Loucy (cell line): ENCODE measurements around the gene TMED3.

Source experiments
- H2AFZ ChIP-seq: fragments of 200-600 bp; sonication (generic); 2 replicates; pipeline ENCODE4 v1.6.0; 2016; ENCODE audit warnings: antibody characterized with exemption, mild to moderate bottlenecking, low read length, moderate library complexity
- H3F3A ChIP-seq: fragments of 200-600 bp; 2 replicates; pipeline ENCODE4 v1.6.0; 2016; ENCODE audit warnings: antibody characterized with exemption, low read depth, mild to moderate bottlenecking
- H3K27me3 ChIP-seq: fragments of 200-600 bp; sonication (generic); 2 replicates; pipeline ENCODE4 v1.6.1; 2014; ENCODE audit warnings: low read length, mild to moderate bottlenecking; ENCODE audit not compliant: insufficient read depth, poor library complexity, severe bottlenecking
- H3K36me3 ChIP-seq: fragments of 200-600 bp; sonication (generic); 2 replicates; pipeline ENCODE4 v1.6.1; 2016; ENCODE audit warnings: low read length; ENCODE audit not compliant: insufficient read depth
- H3K4me1 ChIP-seq: fragments of 200-600 bp; sonication (generic); 2 replicates; pipeline ENCODE4 v1.5.1; 2014; ENCODE audit warnings: low read length, mild to moderate bottlenecking; ENCODE audit not compliant: insufficient read depth, poor library complexity, severe bottlenecking
- H3K4me2 ChIP-seq: fragments of 200-600 bp; sonication (generic); 2 replicates; pipeline ENCODE4 v1.6.0; 2014; ENCODE audit warnings: antibody characterized with exemption, low read length, low read depth, mild to moderate bottlenecking; ENCODE audit not compliant: poor library complexity, severe bottlenecking
- H3K4me3 ChIP-seq: fragments of 200-600 bp; sonication (generic); 2 replicates; pipeline ENCODE4 v1.5.1; 2014; ENCODE audit warnings: low read length, mild to moderate bottlenecking, mixed read lengths; ENCODE audit not compliant: poor library complexity, severe bottlenecking
- H3K79me2 ChIP-seq: fragments of 200-600 bp; sonication (generic); 2 replicates; pipeline ENCODE4 v1.6.1; 2014; ENCODE audit warnings: low read length; ENCODE audit not compliant: insufficient read depth
- H3K9ac ChIP-seq: fragments of 200-600 bp; sonication (generic); 2 replicates; pipeline ENCODE4 v1.6.0; 2014; ENCODE audit warnings: mild to moderate bottlenecking, low read depth, low read length, moderate library complexity; ENCODE audit not compliant: poor library complexity, severe bottlenecking
- H3K9me2 ChIP-seq: fragments of 200-600 bp; sonication (generic); replicated peaks from 2 replicates; pipeline ENCODE4 v1.6.1; 2016; ENCODE audit warnings: low read depth, low read length, mixed read lengths
- H3K9me3 ChIP-seq: fragments of 200-600 bp; sonication (generic); 2 replicates; pipeline ENCODE4 v1.6.1; 2014; ENCODE audit warnings: mild to moderate bottlenecking, antibody characterized with exemption, low read length, low read depth; ENCODE audit not compliant: insufficient read depth
- H4K20me1 ChIP-seq: fragments of 200-600 bp; sonication (generic); 2 replicates; pipeline ENCODE4 v1.6.0; 2014; ENCODE audit warnings: antibody characterized with exemption, low read length, mild to moderate bottlenecking; ENCODE audit not compliant: insufficient read depth, poor library complexity, severe bottlenecking
- EZH2phosphoT487 ChIP-seq: fragments of 200-600 bp; IDR thresholded peaks from 2 replicates; pipeline ENCODE4 v1.6.1; 2018; ENCODE audit warnings: antibody characterized with exemption, mild to moderate bottlenecking, moderate library complexity, borderline replicate concordance
- TF ChIP-seq, protein P1 (sequence below): fragments of 200-600 bp; sonication (generic); conservative IDR thresholded peaks from 2 replicates; pipeline ENCODE4 v1.5.1; 2014; ENCODE audit warnings: mild to moderate bottlenecking, antibody characterized with exemption, low read length

Gene TMED3

GRCh38 chr15:79310985-79311900 lies at the start of gene TMED3:
Gene TMED3, plus strand, starts transcription at chr15:79311112. Its CDS starts 138 bp downstream, at chr15:79311250.
- Histone ChIP-seq H3K4me2 (peak within 1 kb of the TSS; percentile 96), H4K20me1 (no peaks in the 10 kb centered on the region), H3K36me3 (peaks cover 22% of the 10 kb centered on the region; the same call in 1 of the 2 replicates), H3K9me3 (no peaks in the 10 kb centered on the region; the same call in 1 of the 2 replicates), H2AFZ (peak within 1 kb of the TSS; percentile 97), H3K9me2 (no peaks in the 10 kb centered on the region), H3K4me1 (peaks cover 39% of the 10 kb centered on the region), H3K4me3 (peak within 1 kb of the TSS; percentile 99), H3K9ac (peak within 1 kb of the TSS; percentile 98), H3F3A (no peaks in the 10 kb centered on the region), H3K79me2 (peaks cover 50% of the 10 kb centered on the region), H3K27me3 (peaks cover 5% of the 10 kb centered on the region)
- TF ChIP-seq, protein P1, sequence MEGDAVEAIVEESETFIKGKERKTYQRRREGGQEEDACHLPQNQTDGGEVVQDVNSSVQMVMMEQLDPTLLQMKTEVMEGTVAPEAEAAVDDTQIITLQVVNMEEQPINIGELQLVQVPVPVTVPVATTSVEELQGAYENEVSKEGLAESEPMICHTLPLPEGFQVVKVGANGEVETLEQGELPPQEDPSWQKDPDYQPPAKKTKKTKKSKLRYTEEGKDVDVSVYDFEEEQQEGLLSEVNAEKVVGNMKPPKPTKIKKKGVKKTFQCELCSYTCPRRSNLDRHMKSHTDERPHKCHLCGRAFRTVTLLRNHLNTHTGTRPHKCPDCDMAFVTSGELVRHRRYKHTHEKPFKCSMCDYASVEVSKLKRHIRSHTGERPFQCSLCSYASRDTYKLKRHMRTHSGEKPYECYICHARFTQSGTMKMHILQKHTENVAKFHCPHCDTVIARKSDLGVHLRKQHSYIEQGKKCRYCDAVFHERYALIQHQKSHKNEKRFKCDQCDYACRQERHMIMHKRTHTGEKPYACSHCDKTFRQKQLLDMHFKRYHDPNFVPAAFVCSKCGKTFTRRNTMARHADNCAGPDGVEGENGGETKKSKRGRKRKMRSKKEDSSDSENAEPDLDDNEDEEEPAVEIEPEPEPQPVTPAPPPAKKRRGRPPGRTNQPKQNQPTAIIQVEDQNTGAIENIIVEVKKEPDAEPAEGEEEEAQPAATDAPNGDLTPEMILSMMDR: peak; percentile 46
- no peak for TF ChIP-seq EZH2phosphoT487

GRCh38 chr15:79261836-79262235 lies 49.1 kb upstream of the TMED3 start:
- H4K20me1 ChIP-seq: no peaks in the 10 kb centered on the region

DNA sequence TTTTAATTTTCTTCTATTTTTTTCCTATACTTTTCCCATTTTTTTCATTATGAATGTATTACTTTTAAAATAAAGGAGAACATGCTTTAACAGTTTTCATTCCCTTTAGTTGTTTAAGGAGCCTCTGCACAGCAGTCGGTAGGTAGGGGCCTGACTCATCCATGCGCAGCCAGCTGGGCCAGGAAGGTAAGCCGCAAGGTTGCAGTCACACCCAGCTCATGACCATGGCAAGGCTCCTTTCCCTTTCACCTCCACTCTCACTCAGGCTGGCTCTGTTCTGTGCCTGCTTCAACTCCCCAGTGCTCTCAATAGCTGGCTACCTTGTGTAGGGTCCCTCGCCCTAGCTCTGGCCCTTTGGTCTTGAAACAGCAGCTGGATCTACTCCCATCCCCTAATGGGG lies 45.7 kb upstream of the TMED3 start:
- Histone ChIP-seq H3K4me1 (no peaks in the 10 kb centered on the region), H3K9ac (no peak overlapping the region), H3K36me3 (no peaks in the 10 kb centered on the region), H3K4me3 (no peak overlapping the region), H3K27me3 (no peaks in the 10 kb centered on the region), H4K20me1 (no peaks in the 10 kb centered on the region), H3K79me2 (no peaks in the 10 kb centered on the region), H3F3A (no peaks in the 10 kb centered on the region), H3K9me2 (no peaks in the 10 kb centered on the region), H3K9me3 (no peaks in the 10 kb centered on the region), H2AFZ (no peak overlapping the region), H3K4me2 (no peak overlapping the region)
- TF ChIP-seq, protein P1: no peak
- no peak for TF ChIP-seq EZH2phosphoT487

More at GRCh38 chr15:79261836-79262235, 49.1 kb upstream of the TMED3 start:
- H3K36me3 ChIP-seq: no peaks in the 10 kb centered on the region
- H3K9me2 ChIP-seq: no peaks in the 10 kb centered on the region
- H3K9ac ChIP-seq: no peak overlapping the region
- H3K27me3 ChIP-seq: no peaks in the 10 kb centered on the region
- H3K4me1 ChIP-seq: no peaks in the 10 kb centered on the region
- H3K79me2 ChIP-seq: no peaks in the 10 kb centered on the region
- H3K9me3 ChIP-seq: no peaks in the 10 kb centered on the region
- no peak overlapping the region for H2AFZ ChIP-seq
- no peak overlapping the region for H3K4me2 ChIP-seq
- TF ChIP-seq EZH2phosphoT487: no peak
- TF ChIP-seq, protein P1: no peak
- H3F3A ChIP-seq: no peaks in the 10 kb centered on the region
- no peak overlapping the region for H3K4me3 ChIP-seq
